ENCODE measurements around the gene BBOX1.

The BBOX1 gene

DNA sequence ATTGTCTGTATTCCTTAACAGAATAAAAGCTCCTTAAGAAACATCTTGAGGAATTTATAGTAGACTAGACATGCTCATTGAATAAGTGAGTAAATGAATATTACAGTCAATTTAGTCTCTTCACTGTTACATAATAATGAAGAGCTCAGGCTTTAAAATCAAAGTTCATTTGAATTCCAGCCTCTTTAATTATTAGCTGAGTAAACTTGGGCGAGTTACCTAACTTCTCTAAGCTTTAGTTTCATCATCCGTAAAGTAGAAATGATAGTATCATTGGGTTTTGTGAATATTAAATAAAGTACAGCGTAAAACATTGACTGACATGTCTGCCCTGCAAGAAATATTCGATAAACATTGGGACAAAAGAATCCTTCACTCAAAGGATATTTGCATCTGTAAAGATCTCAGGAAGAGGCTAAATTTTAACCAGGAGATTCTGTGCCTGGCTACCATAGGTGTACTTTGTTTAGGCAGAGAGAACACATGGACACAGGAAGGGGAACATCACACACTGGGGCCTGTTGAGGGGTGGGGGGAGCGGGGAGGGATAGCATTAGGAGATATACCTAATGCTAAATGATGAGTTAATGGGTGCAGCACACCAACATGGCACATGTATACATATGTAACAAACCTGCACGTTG lies 15.2 kb upstream of the BBOX1 start:
- DNase-seq = no peak

DNA sequence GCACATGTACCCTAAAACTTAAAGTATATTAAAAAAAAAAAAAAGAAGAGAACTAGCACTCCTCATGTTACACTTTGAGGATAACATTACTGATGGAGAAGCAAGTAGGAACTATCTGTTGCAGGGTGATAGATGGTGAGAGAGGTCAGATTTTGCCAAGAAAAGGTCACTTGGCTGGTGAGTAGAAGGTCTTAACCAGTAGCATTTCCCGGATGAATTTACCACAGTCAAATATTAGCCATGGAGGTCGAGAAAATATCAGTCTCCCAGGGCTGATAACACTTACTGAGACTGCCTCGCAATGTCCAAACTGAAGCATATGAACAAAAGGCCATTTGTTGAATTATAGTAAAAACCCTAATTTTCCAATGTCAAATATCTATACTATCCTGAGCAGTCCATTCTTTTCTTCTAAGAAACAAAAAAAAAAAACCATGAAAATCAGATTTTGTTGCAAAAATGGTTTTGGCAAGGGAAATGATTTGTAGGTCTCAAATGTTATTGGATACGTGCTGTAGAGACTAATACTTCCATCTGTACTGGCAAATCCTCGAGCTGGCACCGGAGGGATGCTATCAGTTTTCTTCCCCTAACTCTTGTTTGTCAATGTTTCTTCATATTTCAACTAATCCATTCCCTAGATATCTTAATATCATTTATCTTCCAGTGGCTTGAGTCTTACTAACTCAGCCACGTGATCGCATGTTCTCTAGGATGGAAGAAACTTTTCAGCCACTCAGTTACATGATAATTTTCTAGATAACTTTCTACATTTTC lies 14.5 kb upstream of the BBOX1 start:
- DNase-seq = no peak

DNA sequence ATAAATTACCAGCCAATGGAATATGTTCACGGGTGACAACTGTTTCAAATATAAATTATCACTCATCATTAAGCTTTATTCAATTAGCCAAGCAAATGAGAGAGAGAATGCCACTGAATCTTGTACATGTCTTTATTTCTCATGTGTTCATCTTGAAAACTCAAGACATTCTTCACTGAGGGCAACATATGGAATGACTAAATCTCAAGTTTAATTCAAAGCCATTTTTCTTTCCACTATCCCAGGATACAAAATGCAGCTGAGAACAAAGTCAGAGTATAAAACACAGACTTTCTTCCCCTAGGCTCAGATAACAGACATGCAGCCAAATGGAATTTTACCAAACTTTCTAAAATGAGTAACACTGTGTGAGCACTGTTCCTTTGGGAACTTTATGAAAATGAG lies 12.1 kb upstream of the BBOX1 start:
- no peak for DNase-seq

DNA sequence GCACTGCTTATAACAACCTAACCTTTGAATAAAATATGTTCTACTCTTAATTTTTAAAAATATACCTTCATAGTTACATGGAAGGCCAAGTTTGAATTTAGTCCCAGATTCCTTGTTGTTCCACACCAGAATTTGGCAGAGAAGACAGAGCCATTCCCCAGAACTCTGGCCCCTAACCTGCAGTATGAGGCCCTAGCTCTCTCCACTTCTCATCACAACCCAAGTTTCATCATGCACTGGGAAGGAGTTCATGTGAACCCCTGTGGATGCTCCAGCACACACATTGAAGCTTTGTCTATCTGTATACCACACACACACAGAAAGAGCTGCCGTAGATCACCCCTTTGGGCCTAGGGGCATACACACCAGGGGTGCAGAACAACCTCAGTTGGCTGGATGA lies 10.6 kb upstream of the BBOX1 start:
- DNase-seq = no peak

DNA sequence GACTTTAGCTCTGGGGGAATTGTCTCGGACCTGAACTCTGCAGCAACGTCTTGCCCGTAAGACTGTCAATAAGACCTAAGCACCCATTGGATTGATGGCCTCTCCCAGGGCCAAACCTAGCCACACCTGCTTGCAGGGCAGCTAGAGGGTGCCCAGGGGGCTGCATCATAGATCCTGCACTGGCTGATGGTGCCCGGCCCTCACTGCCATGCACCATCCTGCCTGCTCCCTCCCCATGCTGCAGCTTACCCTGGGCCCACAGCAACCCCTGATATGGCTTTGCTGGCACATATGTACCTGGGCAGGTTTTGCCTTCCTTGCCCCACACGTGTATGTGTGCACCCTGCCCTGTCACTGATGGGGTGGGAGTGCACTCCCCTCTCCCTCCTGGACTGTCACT lies 8.9 kb upstream of the BBOX1 start:
- DNase-seq = no peak

DNA sequence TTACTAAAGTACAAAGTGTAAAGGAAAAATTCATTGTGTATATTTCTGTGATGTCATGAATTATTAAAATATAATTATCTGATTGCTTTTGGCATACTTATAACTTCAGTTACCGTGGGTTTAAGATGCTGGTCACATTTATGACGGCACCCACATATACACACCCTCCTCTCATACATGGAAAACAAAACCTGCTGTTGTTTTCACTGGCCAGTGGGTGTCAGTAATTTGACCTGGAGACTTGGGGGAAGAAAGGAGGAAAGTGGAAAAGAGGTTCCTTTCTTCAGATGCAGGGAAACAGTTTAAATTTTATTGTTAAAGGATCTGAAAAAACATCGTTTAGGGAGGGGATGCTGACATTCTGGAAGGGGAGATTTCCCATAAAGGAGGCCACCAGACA lies 742 bp upstream of the BBOX1 start:
- DNase-seq = no peak

DNA sequence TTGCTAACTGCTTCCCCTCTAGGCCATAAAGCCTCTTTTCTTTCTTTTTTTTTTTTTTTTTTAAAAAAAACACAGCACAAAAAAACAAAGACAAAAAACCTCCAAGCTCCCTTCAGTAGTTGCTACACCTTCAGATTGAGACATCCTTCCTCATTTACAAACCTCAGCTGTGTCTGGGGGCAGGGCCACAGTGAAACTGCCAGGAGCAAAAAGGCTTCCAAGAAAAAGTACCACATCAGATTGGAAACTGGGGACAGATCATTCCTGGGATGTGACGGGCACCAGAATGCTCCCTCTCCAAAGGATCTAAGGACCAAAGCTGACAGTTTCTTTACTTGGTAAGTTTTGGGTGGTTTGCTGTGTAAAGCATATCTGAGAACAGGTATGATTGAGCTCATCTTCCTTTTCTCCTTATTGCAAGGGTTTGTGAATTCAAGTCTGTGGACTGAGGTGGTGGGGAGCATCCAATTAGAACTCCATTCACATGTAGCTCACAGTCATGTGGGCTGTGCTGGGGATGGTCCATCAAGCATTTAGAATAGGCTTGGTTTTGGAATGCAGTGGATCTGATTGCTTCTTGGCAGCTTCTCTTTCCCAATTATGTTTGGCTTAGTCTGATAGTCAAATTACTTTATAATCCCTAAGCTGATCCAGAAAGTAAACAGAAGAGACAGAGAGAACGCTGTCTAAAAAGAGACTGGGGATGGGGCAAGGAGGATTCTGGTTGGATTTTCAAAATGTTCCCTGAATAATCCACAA lies 705 bp downstream of the BBOX1 start:
- DNase-seq = peak; percentile 70

DNA sequence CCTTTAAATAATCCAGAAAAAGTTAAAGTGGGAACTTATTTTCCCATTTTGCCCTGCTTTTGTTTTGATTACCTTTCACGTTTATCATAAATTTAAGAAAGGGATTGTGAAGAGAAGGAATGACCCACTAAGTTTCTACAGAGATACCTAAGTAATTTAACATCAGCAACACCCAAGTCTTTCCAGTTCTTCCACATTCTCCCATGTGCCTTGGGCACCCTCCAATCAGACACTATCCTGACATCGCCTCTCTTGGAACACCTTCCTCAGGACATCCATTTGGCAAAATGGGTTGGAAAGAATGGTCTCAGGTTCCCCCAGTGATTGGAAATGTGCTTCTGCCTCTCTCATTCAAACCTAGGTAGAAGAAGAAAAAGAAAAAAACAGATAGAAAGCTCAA lies 6.3 kb downstream of the BBOX1 start:
- DNase-seq = no peak

DNA sequence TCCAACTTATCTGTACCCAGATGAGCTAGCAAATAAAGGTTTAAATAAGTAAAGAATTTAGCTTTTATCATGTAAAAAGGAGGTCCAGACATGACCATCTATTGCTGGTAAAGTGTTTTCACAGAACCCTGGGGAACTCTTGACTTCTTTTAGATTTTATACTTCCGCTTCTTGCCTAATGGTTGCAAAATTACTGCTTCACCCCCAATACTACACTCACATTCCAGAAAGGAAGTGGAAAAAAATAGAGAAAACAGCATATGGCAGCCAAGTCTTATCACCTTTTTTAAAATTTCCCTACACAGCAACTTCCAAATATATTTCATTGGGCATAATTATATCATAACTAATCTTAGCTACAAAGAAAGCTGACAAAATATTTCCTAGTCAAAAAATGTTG lies 12.1 kb downstream of the BBOX1 start:
- DNase-seq = no peak

DNA sequence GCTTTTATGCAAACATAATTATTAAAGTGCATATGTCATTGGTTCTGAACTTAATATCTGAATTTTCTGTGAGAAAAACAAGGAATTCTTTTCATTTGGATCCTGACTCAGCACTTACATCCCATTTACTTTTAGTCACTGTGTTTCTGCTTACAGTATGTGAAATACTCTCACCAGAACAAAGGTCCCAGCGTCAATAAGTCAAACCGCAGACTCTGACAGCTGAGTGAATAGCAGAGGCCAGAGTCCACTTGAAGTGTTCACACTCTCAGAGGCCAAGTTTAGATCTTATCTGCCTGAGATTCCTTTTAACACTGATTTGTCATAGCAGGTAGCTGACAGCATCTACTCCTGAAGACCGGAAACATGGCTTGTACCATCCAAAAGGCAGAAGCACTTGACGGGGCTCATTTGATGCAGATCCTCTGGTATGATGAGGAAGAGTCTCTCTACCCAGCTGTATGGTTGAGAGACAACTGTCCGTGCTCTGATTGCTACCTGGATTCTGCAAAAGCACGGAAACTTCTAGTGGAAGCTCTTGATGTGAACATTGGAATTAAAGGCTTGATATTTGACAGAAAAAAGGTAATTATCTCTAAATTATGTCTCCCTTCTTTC lies 14.6 kb downstream of the BBOX1 start:
- DNase-seq = no peak

DNA sequence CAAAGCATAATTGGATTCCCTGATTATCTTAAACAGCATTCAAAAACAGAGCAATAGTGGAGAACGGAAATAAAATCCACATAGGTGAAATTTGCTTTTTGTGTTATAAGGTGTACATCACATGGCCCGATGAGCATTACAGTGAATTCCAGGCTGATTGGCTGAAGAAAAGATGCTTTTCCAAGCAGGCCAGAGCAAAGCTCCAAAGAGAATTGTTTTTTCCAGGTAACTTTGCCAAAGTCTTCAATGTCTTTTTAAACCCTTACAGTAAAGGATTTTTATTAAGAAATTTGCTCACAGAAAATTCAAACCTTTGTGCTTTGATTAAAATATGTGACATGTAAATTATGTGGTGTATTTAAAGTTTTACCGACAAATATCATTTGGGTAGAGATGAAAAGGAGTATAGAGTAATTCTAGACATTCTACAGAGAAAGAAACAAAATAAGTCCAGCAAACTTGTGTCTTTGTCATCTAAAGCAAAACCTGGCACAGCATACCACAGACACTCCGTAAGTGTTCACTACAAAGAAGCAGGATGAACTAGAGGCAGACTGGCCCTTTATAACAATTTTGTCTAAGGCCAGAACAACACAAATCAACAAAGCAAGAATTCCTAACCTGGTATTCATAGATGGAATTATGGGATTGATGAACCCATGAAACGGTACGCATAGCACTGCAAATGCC lies 16.6 kb downstream of the BBOX1 start:
- DNase-seq = no peak

DNA sequence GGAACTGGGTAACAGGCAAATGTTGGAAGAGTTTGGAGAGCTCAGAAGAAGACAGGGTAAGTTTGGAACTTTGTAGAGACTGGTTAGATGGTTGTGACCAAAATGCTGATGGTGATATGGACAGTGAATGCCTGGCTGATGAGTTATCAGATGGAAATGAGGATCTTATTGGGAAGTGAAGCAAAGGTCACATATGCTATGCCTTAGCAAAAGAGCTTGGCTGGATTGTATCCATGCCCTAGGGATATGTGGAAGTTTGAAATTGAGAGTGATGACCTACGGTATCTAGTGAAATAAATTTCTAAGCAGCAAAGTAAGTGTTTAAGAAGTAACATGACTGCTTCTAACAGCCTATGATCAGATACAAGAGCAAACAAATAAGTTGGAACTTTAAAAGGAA lies 17.8 kb downstream of the BBOX1 start:
- DNase-seq = no peak

DNA sequence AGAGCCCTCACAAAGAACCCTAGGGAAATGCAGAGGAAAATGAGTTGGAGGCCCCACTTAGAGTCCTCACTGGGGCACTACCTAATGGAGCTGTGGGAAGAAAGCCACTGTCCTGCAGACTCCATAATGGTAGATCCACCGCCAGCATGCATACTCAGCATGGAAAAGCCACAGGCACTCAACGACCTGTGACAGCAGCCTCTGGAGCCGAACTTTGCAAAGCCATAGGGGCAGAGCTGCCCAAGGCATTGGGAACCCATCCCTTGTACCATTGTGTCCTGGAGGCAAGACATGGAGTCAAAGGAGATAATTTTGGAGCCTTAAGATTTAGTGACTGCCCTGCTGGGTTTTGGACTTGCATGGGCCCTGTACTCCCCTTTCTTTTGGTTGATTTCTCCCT lies 18.8 kb downstream of the BBOX1 start:
- DNase-seq = no peak

DNA sequence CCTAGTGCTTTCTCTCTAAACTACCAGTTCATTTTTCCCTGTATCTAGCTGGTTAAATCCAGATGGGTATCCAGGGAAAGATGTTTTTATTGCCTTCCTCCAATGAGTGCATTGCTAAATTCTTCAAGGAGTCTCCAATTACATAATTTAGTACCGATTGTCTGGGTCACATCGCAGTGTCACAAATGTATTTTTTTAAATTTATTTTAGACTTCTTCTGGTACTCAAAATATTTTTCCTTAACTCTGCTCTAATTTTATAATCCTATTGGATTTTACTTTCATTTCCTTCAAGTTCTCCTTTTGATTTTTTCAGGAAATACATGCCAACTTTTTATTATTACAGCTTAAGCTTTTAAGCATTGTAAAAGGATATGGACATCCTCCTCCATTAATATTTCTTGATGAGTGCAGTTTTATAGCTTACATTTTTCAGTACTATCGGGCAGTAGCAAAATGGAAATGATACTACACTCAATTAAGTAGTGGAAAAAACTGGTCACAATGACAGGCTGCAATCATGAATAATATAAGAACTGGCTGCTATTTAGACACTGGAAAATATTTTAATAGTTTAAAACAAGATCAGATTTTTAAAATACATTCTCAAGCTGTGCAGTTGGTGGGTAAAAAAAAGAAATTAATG lies 20.3 kb downstream of the BBOX1 start:
- DNase-seq = no peak

DNA sequence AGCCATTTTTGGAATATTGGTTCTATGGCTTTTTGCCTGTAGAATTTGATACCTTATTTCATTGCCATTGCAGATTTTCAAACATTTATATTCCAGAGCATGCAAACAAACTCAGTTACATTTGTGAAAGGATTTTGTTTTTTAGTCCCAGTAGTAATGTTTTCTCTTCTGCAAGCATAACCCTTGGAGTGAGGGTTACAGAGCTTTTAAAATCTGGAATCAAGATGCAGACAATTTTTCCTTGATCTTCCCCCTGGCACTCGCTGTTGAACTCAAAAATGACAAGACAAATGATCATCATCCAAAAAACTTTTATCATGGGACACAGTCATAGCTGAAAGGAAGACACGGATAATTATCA lies 20.8 kb downstream of the BBOX1 start:
- no peak for DNase-seq

DNA sequence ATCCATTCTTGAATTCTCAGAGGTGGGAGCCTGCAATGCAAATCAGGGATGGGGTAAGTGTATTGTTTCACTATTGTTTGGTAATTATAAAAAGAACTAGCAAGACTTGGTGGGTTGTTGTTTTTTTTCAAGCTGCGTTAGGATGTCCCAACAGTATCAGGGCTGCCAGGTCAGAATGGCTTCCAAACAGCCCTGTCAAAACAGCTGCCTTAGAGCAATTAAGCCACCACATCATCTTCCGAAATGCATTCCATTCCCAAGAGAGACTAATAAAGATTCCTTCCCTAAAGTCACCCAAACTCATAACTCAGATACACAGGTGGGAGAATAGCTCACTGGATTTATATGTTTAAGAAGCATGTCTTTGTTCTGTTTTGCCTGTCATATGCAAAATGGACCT lies 23.5 kb downstream of the BBOX1 start:
- DNase-seq = no peak

DNA sequence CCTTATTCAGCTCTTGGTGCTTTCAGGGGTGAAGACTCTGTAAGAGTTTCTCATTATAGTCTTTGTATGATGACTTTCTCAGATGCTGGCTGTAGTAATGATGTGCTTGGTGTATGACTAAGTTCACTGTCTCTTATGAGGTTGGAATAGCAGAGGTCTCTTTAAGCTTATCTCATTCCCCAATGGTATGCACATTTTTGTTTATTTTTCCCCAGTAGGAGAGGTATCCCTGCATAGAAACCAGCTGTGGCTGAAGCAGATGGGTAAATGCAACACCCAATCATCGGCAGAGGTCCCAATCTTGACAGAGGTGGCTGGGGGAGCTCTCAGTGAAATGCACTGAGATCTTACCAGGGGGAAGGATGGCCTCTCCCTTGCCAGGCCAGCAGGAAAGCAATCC lies 34.6 kb downstream of the BBOX1 start:
- no peak for DNase-seq

DNA sequence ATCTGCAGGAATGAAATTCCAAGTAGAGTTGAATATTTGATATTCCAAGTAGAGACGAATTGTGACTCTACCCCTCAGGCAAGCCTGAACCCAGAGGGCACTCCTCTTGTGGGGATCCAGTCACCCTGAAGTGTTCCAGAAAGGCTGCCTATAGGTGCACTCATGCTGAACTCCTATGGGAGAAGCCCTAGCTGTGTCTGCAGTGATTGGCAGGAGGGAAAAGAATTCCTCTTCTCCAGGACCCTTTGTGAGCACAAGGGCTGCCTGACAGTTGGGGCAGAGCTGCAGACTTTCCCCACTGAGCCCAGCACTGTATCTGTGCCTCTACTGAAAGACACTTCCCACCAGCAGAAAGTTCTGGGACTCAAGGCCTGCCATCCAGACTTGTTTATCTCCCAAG lies 35.0 kb downstream of the BBOX1 start:
- no peak for DNase-seq

DNA sequence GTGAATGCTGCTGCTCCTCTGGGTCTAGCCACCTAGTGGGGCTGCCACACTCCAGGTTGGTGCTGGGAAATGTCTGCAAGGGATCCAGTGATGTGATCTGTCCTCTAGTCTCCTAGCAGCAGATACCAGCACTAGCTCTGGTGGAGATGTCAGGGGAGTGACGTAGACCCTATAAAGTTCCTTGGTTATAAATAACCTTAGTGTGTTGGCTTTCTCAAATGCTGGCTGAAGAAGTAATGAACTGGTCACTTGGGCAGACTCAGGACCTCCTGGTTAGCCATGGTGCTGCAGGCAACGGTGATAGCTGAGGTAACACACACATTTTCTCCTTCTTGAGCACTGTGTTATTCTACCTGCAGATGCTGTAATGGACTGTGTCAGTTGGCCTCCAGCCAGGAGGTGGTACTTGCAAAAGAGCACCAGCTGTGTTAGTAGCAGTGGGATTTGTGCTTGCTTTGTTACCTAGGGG lies 35.5 kb downstream of the BBOX1 start:
- peak; percentile 11 for DNase-seq

DNA sequence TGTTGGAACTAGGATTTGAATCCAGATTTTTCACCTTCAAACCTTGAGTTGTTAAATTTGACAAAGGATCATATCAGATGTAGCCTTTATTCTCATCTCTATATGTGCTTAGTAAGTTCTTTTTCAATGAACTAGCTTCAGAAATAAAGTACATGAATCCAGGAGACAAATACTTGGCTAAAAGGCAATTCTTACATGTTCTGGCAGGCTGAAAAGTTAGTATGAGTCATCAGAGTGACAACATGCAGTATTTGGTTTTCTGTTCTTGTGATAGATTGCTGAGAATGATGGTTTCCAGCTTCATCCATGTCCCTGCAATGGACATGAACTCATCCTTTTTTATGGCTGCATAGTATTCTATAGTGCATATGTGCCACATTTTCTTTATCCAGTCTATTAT lies 40.4 kb downstream of the BBOX1 start:
- no peak for DNase-seq

DNA sequence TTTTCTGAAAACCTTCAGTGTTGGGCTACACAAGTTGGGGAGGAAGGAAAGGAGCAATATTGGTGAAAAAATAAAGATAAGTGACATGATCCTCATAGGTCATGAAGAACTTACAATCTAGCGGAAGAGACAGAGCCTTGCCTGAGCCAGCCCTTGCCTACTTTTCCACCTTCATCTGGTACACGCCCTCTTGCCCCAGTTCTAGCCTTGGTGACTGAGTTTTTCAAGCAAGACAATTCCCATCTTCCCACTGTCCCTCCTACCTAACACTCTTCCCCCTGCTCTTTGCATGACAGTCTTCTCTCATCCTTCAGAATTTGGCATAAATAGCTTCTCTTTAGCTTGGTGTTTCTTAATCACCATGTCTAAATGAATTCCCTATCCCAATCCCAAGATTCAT lies 42.6 kb downstream of the BBOX1 start:
- DNase-seq = no peak

DNA sequence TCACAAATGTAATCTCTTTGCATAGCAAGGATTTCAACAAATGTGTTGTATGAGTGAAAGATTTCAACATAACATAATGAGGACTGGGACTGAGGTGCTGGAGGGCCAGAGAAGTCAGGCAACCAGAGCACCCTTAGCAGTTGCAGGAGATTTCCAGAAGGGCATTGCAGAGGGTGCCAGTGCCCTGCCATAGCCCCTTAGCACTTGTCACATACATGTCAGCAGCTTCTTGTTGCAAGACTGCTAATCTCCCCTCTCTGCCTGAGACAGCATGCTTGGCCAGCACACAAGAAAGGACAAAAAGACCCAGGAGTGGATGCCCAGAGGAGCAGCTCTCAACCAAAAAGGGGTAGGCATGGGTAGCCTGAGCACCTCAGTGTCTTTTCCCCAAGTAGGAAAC lies 43.2 kb downstream of the BBOX1 start:
- no peak for DNase-seq

DNA sequence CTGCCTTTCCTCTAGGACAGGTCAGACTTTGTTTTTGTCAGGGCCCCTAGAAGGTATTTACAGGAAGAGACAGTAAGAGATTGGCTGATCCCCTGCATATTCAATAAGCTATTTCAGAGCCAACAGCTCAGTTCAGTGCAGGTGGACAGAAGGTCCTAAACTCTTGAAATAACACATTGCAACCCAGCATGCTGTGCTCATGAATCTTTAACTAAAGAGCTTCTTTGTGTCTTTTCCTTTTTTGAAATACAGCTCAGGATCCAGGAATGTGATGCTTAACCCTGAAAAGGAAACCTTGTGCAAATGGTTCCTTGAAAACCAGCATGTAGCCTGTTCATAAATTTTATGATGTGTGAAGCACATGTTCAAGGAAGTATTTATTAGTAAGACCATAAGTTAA lies 43.9 kb downstream of the BBOX1 start:
- DNase-seq = no peak
